OCI-LY1 (cell line): ENCODE results near the gene CPT2.

Experiments
- H2AFZ ChIP-seq: fragments of 200-600 bp; sonication (generic), shearing (Covaris generic); 2 replicates; pipeline ENCODE4 v1.6.0; 2014; ENCODE audit warnings: antibody characterized with exemption, mild to moderate bottlenecking, low read length
- H3F3A ChIP-seq: fragments of 200-600 bp; sonication (generic), shearing (Covaris generic); 2 replicates; pipeline ENCODE4 v1.6.0; 2014; ENCODE audit warnings: mild to moderate bottlenecking, antibody characterized with exemption, low read length, moderate library complexity; ENCODE audit not compliant: insufficient read depth
- H3K27ac ChIP-seq: fragments of 200-600 bp; sonication (generic); 2 replicates; pipeline ENCODE4 v1.5.1; 2014; ENCODE audit warnings: low read length, mixed run types, mild to moderate bottlenecking, low read depth; ENCODE audit not compliant: poor library complexity, severe bottlenecking
- H3K27me3 ChIP-seq: fragments of 200-600 bp; sonication (generic); 2 replicates; pipeline ENCODE4 v1.6.0; 2014; ENCODE audit warnings: antibody characterized with exemption, mild to moderate bottlenecking, low read length, moderate library complexity; ENCODE audit not compliant: insufficient read depth
- H3K36me3 ChIP-seq: fragments of 200-600 bp; sonication (generic); 2 replicates; pipeline ENCODE4 v1.6.1; 2014; ENCODE audit warnings: mild to moderate bottlenecking, antibody characterized with exemption, low read length, moderate library complexity, mixed read lengths; ENCODE audit not compliant: insufficient read depth
- H3K4me1 ChIP-seq: fragments of 200-600 bp; sonication (generic); 2 replicates; pipeline ENCODE4 v1.5.1; 2014; ENCODE audit warnings: mild to moderate bottlenecking, low read length, moderate library complexity; ENCODE audit not compliant: insufficient read depth, severe bottlenecking
- H3K4me2 ChIP-seq: fragments of 200-600 bp; sonication (generic), shearing (Covaris generic); 2 replicates; pipeline ENCODE4 v1.6.1; 2014; ENCODE audit warnings: low read length
- H3K4me3 ChIP-seq: fragments of 200-600 bp; sonication (generic); 2 replicates; pipeline ENCODE4 v1.5.1; 2014; ENCODE audit warnings: low read length, low read depth, mild to moderate bottlenecking, mixed read lengths; ENCODE audit not compliant: poor library complexity, severe bottlenecking
- H3K79me2 ChIP-seq: fragments of 200-600 bp; shearing (Covaris generic); 2 replicates; pipeline ENCODE4 v1.6.1; 2016; ENCODE audit warnings: mixed run types, low read length, mixed read lengths; ENCODE audit not compliant: insufficient read depth
- H3K9ac ChIP-seq: fragments of 200-600 bp; sonication (generic), shearing (Covaris generic); 2 replicates; pipeline ENCODE4 v1.6.1; 2014; ENCODE audit warnings: mild to moderate bottlenecking, low read length, mixed read lengths
- H3K9me2 ChIP-seq: fragments of 200-600 bp; sonication (generic), shearing (Covaris generic); 2 replicates; pipeline ENCODE4 v1.6.1; 2014; ENCODE audit warnings: low read depth, mild to moderate bottlenecking, low read length, mixed read lengths
- H3K9me3 ChIP-seq: fragments of 200-600 bp; shearing (Covaris generic); 2 replicates; pipeline ENCODE4 v1.6.1; 2014; ENCODE audit warnings: low read length, mixed read lengths
- H4K20me1 ChIP-seq: fragments of 200-600 bp; sonication (generic), shearing (Covaris generic); 2 replicates; pipeline ENCODE4 v1.6.0; 2016; ENCODE audit warnings: mild to moderate bottlenecking, low read length; ENCODE audit not compliant: insufficient read depth
- CTCF ChIP-seq: fragments of 200-600 bp; sonication (generic), shearing (Covaris generic); IDR thresholded peaks from 2 replicates; pipeline ENCODE4 v1.5.1; 2017; ENCODE audit warnings: mild to moderate bottlenecking, antibody characterized with exemption, low read length, moderate library complexity, mixed read lengths
- EZH2 ChIP-seq: fragments of 200-600 bp; sonication (generic), shearing (Covaris generic); IDR thresholded peaks from 2 replicates; pipeline ENCODE4 v1.8.0; 2017; ENCODE audit warnings: borderline replicate concordance, mixed run types, mild to moderate bottlenecking, antibody characterized with exemption, low read length, moderate library complexity, mixed read lengths

CPT2 gene

GRCh38 chr1:53244141-53244540 lies 47.5 kb downstream of the CPT2 start:
- Histone ChIP-seq H3K4me2 (no peak overlapping the region), H3K36me3 (peaks cover 50% of the 10 kb centered on the region), H3K9me3 (no peaks in the 10 kb centered on the region), H3K9me2 (no peaks in the 10 kb centered on the region), H2AFZ (no peak overlapping the region), H3K4me3 (no peak overlapping the region), H3K9ac (no peak overlapping the region), H4K20me1 (no peaks in the 10 kb centered on the region), H3K79me2 (no peaks in the 10 kb centered on the region), H3K27ac (no peak overlapping the region), H3K27me3 (no peaks in the 10 kb centered on the region), H3F3A (peaks cover 3% of the 10 kb centered on the region; the same call in 1 of the 2 replicates), H3K4me1 (peaks cover under 1% of the 10 kb centered on the region)
- TF ChIP-seq EZH2 (no peak), CTCF (no peak)

GRCh38 chr1:53246261-53247134 lies 49.9 kb downstream of the CPT2 start:
- no peaks in the 10 kb centered on the region for H3K79me2 ChIP-seq
- peaks cover 73% of the 10 kb centered on the region for H3K36me3 ChIP-seq

GRCh38 chr1:53249706-53250105 lies 53.1 kb downstream of the CPT2 start:
- H3K36me3 ChIP-seq, result peaks cover 92% of the 10 kb centered on the region
- no peaks in the 10 kb centered on the region for H4K20me1 ChIP-seq
- H3K9me2 ChIP-seq, result no peaks in the 10 kb centered on the region
- H3K27ac ChIP-seq, result no peak overlapping the region
- no peaks in the 10 kb centered on the region for H3K4me1 ChIP-seq
- H3K79me2 ChIP-seq, result no peaks in the 10 kb centered on the region
- H3K9ac ChIP-seq, result no peak overlapping the region
- no peaks in the 10 kb centered on the region for H3F3A ChIP-seq
- no peak overlapping the region for H2AFZ ChIP-seq
- no peaks in the 10 kb centered on the region for H3K9me3 ChIP-seq
- H3K4me3 ChIP-seq, result no peak overlapping the region
- no peaks in the 10 kb centered on the region for H3K27me3 ChIP-seq
- no peak overlapping the region for H3K4me2 ChIP-seq
- TF ChIP-seq CTCF, result no peak
- no peak for TF ChIP-seq EZH2

More at GRCh38 chr1:53246261-53247134, 49.9 kb downstream of the CPT2 start:
- H2AFZ ChIP-seq, result no peak overlapping the region
- no peak overlapping the region for H3K4me3 ChIP-seq
- no peak overlapping the region for H3K4me2 ChIP-seq
- TF ChIP-seq EZH2, result no peak
- no peak overlapping the region for H3K27ac ChIP-seq
- H3K27me3 ChIP-seq, result no peaks in the 10 kb centered on the region
- no peaks in the 10 kb centered on the region for H3K9me3 ChIP-seq
- H3K9ac ChIP-seq, result no peak overlapping the region
- H3K9me2 ChIP-seq, result no peaks in the 10 kb centered on the region
- H3K4me1 ChIP-seq, result no peaks in the 10 kb centered on the region
- H3F3A ChIP-seq, result peaks cover 3% of the 10 kb centered on the region; the same call in 1 of the 2 replicates
- H4K20me1 ChIP-seq, result no peaks in the 10 kb centered on the region
